ENCODE measurements around the gene DNM3.
A peak's percentile ranks its signal among the peaks of the same experiment; 100 is the strongest.

Gene DNM3

GRCh38 chr1:172148213-172148612 lies 306.9 kb downstream of the DNM3 start:
- no peak for TF ChIP-seq CTCF (IDR thresholded peaks at IDR 0.05; ENCODE audit: insufficient read depth, low read depth, low read length, missing control alignments)
- H3K4me3 ChIP-seq (ENCODE audit: low read depth, low read length) = no peak overlapping the region
- no peak for DNase-seq (ENCODE audit: low read depth)

- no peak for TF ChIP-seq CTCF (IDR thresholded peaks at IDR 0.05; ENCODE audit: insufficient read depth, low read depth, low read length, missing control alignments)
- no peak overlapping the region for H3K4me3 ChIP-seq (ENCODE audit: low read depth, low read length)
- no peak for DNase-seq (ENCODE audit: low read depth)
These were observed 307.4 kb downstream of the DNM3 start for GRCh38 chr1:172148707-172149106.

- no peak for TF ChIP-seq CTCF (IDR thresholded peaks at IDR 0.05; ENCODE audit: insufficient read depth, low read depth, low read length, missing control alignments)
- no peak for DNase-seq (ENCODE audit: low read depth)
- H3K4me3 ChIP-seq (ENCODE audit: low read depth, low read length) = no peak overlapping the region
These were observed 308.0 kb downstream of the DNM3 start for GRCh38 chr1:172149346-172149745.

GRCh38 chr1:172154551-172154950 lies 313.3 kb downstream of the DNM3 start:
- peak; percentile 46 for DNase-seq (ENCODE audit: low read depth)
- H3K4me3 ChIP-seq (ENCODE audit: low read depth, low read length) = no peak overlapping the region
- TF ChIP-seq CTCF (IDR thresholded peaks at IDR 0.05; ENCODE audit: insufficient read depth, low read depth, low read length, missing control alignments) = no peak

GRCh38 chr1:172155766-172156165 lies 314.5 kb downstream of the DNM3 start:
- H3K4me3 ChIP-seq (ENCODE audit: low read depth, low read length) = no peak overlapping the region
- no peak for TF ChIP-seq CTCF (IDR thresholded peaks at IDR 0.05; ENCODE audit: insufficient read depth, low read depth, low read length, missing control alignments)
- no peak for DNase-seq (ENCODE audit: low read depth)

GRCh38 chr1:172162236-172162635 lies 320.9 kb downstream of the DNM3 start:
- TF ChIP-seq CTCF (IDR thresholded peaks at IDR 0.05; ENCODE audit: insufficient read depth, low read depth, low read length, missing control alignments) = no peak
- H3K4me3 ChIP-seq (ENCODE audit: low read depth, low read length) = no peak overlapping the region
- no peak for DNase-seq (ENCODE audit: low read depth)

- H3K4me3 ChIP-seq (ENCODE audit: low read depth, low read length) = no peak overlapping the region
- no peak for TF ChIP-seq CTCF (IDR thresholded peaks at IDR 0.05; ENCODE audit: insufficient read depth, low read depth, low read length, missing control alignments)
- no peak for DNase-seq (ENCODE audit: low read depth)
These were observed 322.4 kb downstream of the DNM3 start for GRCh38 chr1:172163498-172164215.
